ENCODE measurements around the gene ST6GALNAC2.

DNA sequence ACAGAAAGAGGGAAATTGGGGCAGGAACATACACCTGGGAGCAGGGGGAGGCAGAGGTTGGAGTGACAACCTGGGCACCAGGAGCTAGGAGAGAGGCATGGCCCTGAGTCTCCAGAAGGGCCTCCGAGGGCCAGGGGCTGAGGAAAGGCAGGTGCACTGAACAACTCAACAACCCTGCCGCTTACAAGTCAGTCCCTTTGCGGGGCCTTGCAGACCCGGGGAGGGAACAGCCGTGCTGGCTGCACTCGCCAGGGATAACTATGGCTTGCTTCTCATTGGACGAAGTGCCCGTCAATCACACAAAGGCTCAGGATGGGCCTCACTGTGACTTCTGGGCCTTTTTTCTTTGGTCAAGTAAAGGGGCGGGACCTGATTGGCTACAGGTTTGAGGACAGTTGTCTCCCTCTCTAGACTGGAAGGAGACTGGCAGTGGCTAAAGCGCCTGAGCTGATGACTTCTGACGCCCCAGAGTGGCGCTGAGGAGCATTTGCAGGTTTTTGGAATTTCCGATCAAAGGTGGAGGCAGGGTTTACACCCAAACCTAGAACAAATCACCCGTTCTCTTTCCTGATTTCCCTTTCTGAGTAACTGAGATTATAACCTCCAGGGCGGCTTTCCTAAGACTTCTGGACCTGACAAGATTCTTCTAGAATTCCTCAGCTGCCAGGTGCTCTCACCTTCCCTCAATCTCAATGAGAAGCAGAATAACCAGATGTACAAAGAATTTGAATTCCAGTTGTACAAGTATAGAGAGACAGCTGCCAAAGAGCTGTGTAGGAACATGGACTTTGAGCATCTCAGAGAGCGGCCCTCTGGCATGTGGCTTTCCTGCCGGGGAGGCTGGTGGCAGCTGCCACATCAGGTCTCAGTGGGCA lies 27.6 kb upstream of the ST6GALNAC2 start:
- no peak for TF ChIP-seq ZNF623 (tag by site-specific recombination; IDR thresholded peaks at IDR 0.05)
- TF ChIP-seq ZNF169 (tag by site-specific recombination; IDR thresholded peaks at IDR 0.05) = no peak
- TF ChIP-seq TCF7L2 (IDR thresholded peaks at IDR 0.05; ENCODE audit: borderline replicate concordance, low read depth, low read length) = no peak
- TF ChIP-seq ZNF211 (tag by site-specific recombination; IDR thresholded peaks at IDR 0.05; ENCODE audit: low read depth) = no peak
